HEK293 (cell line): ENCODE measurements around the gene DBF4B.

ENCODE experiments used
- CTCF ChIA-PET: fragments of 350-600 bp; formaldehyde crosslinking; extraction: SDS; loops from one replicate; lab custom pipeline; 2021; ENCODE audit warnings: antibody characterized with exemption; lab: Yijun Ruan, JAX
- POLR2A ChIA-PET: fragments of 300-600 bp; formaldehyde crosslinking; extraction: SDS; loops from one replicate; lab custom pipeline; 2020; ENCODE audit warnings: antibody characterized with exemption, inconsistent platforms; lab: Yijun Ruan, JAX
- H3K27ac ChIP-seq: fragments of 200-500 bp; sonication (Bioruptor generic); 2 replicates; pipeline ENCODE4 v1.5.1; 2014; ENCODE audit warnings: low read depth, low read length, control low read depth, inconsistent platforms; ENCODE audit errors: extremely low read depth
- H3K36me3 ChIP-seq, 2 experiments: fragments of 200-500 bp in 1 of 2; sonication (Bioruptor generic) in 1 of 2; 1 replicate in 1 of 2; 2 replicates in 1 of 2; pipeline ENCODE4 v1.5.1; 2014 to 2017; ENCODE audit warnings: inconsistent platforms in 2 of 2, low read length in 2 of 2; ENCODE audit not compliant: control insufficient read depth in 2 of 2, insufficient read depth in 1 of 2
- H3K4me1 ChIP-seq: fragments of 200-500 bp; sonication (Bioruptor generic); 2 replicates; pipeline ENCODE4 v1.5.1; 2014; ENCODE audit warnings: mild to moderate bottlenecking, low read length, inconsistent platforms; ENCODE audit not compliant: control insufficient read depth, insufficient read depth
- H3K4me3 ChIP-seq: 2 replicates; pipeline ENCODE4 v1.5.1; 2011; ENCODE audit warnings: low read depth, mild to moderate bottlenecking, control low read depth, low read length, moderate library complexity
- H3K9me3 ChIP-seq: fragments of 200-500 bp; sonication (Bioruptor generic); 2 replicates; pipeline ENCODE4 v1.5.1; 2014; ENCODE audit warnings: low read depth, low read length, inconsistent platforms; ENCODE audit not compliant: control insufficient read depth, insufficient read depth
- HOXC10 ChIP-seq: sonication (generic); formaldehyde crosslinking; IDR thresholded peaks from 2 replicates; pipeline ENCODE4 v1.8.1; 2023; ENCODE audit warnings: mild to moderate bottlenecking, missing genetic modification reagents
- KLF9 ChIP-seq: fragments of 450-650 bp; formaldehyde crosslinking; IDR thresholded peaks from 2 replicates; pipeline ENCODE4 v1.5.1; 2016; ENCODE audit warnings: missing biosample characterization, missing genetic modification characterization, low read depth
- OSR2 ChIP-seq: fragments of 450-650 bp; formaldehyde crosslinking; IDR thresholded peaks from 2 replicates; pipeline ENCODE4 v1.5.1; 2016; ENCODE audit warnings: missing biosample characterization, missing genetic modification characterization
- ZBTB17 ChIP-seq: fragments of 450-650 bp; formaldehyde crosslinking; IDR thresholded peaks from 2 replicates; pipeline ENCODE4 v1.5.1; 2016; ENCODE audit warnings: missing biosample characterization, missing genetic modification characterization
- ZFP37 ChIP-seq: fragments of 450-650 bp; formaldehyde crosslinking; IDR thresholded peaks from 2 replicates; pipeline ENCODE4 v1.5.1; 2016; ENCODE audit warnings: missing biosample characterization, missing genetic modification characterization
- ZNF10 ChIP-seq: fragments of 450-650 bp; formaldehyde crosslinking; IDR thresholded peaks from 2 replicates; pipeline ENCODE4 v1.5.1; 2017; ENCODE audit warnings: missing biosample characterization, missing genetic modification characterization
- ZNF175 ChIP-seq: fragments of 450-650 bp; formaldehyde crosslinking; IDR thresholded peaks from 2 replicates; pipeline ENCODE4 v1.5.1; 2016; ENCODE audit warnings: missing biosample characterization, missing genetic modification characterization
- ZNF2 ChIP-seq: fragments of 450-650 bp; formaldehyde crosslinking; IDR thresholded peaks from 2 replicates; pipeline ENCODE4 v1.5.1; 2016; ENCODE audit warnings: missing biosample characterization, missing genetic modification characterization
- ZNF26 ChIP-seq: fragments of 450-650 bp; formaldehyde crosslinking; IDR thresholded peaks from 2 replicates; pipeline ENCODE4 v1.5.1; 2016; ENCODE audit warnings: missing biosample characterization, missing genetic modification characterization
- ZNF266 ChIP-seq: fragments of 450-650 bp; formaldehyde crosslinking; IDR thresholded peaks from 2 replicates; pipeline ENCODE4 v1.5.1; 2016; ENCODE audit warnings: missing biosample characterization, missing genetic modification characterization, low read depth
- ZNF391 ChIP-seq: fragments of 450-650 bp; formaldehyde crosslinking; IDR thresholded peaks from 2 replicates; pipeline ENCODE4 v1.5.1; 2016; ENCODE audit warnings: low read depth, missing biosample characterization, missing genetic modification characterization, borderline replicate concordance
- ZNF48 ChIP-seq: fragments of 450-650 bp; formaldehyde crosslinking; IDR thresholded peaks from 2 replicates; pipeline ENCODE4 v1.5.1; 2016; ENCODE audit warnings: missing biosample characterization, missing genetic modification characterization
- ZNF560 ChIP-seq: fragments of 450-650 bp; formaldehyde crosslinking; IDR thresholded peaks from 2 replicates; pipeline ENCODE4 v1.5.1; 2017; ENCODE audit warnings: missing biosample characterization, missing genetic modification characterization, borderline replicate concordance
- ZNF580 ChIP-seq: fragments of 450-650 bp; formaldehyde crosslinking; IDR thresholded peaks from 2 replicates; pipeline ENCODE4 v1.5.1; 2016; ENCODE audit warnings: missing biosample characterization, missing genetic modification characterization
- ZNF596 ChIP-seq: fragments of 450-650 bp; IDR thresholded peaks from 2 replicates; pipeline ENCODE4 v1.5.0; 2018; ENCODE audit warnings: missing biosample characterization, mild to moderate bottlenecking, missing genetic modification characterization, moderate library complexity
- ZNF621 ChIP-seq: fragments of 450-650 bp; formaldehyde crosslinking; IDR thresholded peaks from 2 replicates; pipeline ENCODE4 v1.5.1; 2017; ENCODE audit warnings: missing biosample characterization, missing genetic modification characterization
- ZNF624 ChIP-seq: fragments of 450-650 bp; formaldehyde crosslinking; IDR thresholded peaks from 2 replicates; pipeline ENCODE4 v1.5.1; 2017; ENCODE audit warnings: missing biosample characterization, missing genetic modification characterization
- ZNF658 ChIP-seq: fragments of 450-650 bp; formaldehyde crosslinking; IDR thresholded peaks from 2 replicates; pipeline ENCODE4; 2016; ENCODE audit warnings: missing biosample characterization, missing genetic modification characterization
- ZNF747 ChIP-seq: fragments of 450-650 bp; formaldehyde crosslinking; IDR thresholded peaks from 2 replicates; pipeline ENCODE4 v1.5.1; 2016; ENCODE audit warnings: missing biosample characterization, missing genetic modification characterization
- ZNF830 ChIP-seq: fragments of 450-650 bp; IDR thresholded peaks from 2 replicates; pipeline ENCODE4 v1.5.0; 2018; ENCODE audit warnings: missing biosample characterization, missing genetic modification characterization, low read depth, mild to moderate bottlenecking, moderate library complexity
- ZSCAN30 ChIP-seq: fragments of 450-650 bp; IDR thresholded peaks from 2 replicates; pipeline ENCODE4 v1.5.1; 2018; ENCODE audit warnings: missing biosample characterization, mild to moderate bottlenecking, missing genetic modification characterization, moderate library complexity
- TF ChIP-seq, protein P1 (sequence below): fragments of 450-650 bp; formaldehyde crosslinking; IDR thresholded peaks from 2 replicates; pipeline ENCODE4 v1.5.1; 2016; ENCODE audit warnings: missing biosample characterization, missing genetic modification characterization
- TF ChIP-seq, protein P2 (sequence below): fragments of 450-650 bp; formaldehyde crosslinking; IDR thresholded peaks from 2 replicates; pipeline ENCODE4 v1.5.1; 2016; ENCODE audit warnings: missing biosample characterization, missing genetic modification characterization
- TF ChIP-seq, protein P3 (sequence below): fragments of 450-650 bp; formaldehyde crosslinking; IDR thresholded peaks from 2 replicates; pipeline ENCODE4 v1.5.1; 2016; ENCODE audit warnings: missing biosample characterization, missing genetic modification characterization

Gene DBF4B

DNA sequence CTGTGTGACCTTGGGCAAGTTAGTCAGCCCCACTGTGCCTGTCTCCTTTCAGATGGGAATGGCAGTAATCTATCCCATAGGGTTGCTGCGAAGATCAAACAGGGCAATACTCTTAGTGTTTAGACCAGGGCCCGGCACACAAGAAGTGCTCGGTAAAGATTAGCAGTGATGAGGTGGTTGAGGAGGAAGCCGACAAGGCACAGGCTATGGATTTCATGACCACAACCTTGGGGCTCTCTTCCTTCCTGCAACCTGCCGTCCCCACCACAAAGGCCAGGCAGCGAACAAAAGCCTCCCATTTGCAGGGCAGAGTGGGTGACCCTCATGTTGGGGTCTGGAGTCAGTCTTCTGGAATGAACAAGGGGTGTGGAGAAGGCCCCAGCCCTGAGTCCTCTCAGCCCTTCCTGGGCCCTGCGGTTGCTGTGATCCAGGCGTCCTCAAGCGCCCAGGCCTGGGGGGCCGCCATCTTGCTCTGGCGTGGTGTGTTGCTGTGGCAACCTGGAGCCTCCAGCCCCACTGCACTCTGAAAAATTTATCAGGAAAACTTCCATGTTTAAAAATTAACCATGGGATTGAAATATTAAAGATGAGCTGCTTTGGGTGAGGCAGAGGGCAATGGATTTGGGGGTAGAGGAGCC is 60.2 kb downstream of the DBF4B start:
- TF ChIP-seq ZNF175, result no peak
- TF ChIP-seq ZBTB17 (tag by site-specific recombination), result no peak
- no peak for TF ChIP-seq ZNF48 (tag by site-specific recombination)
- no peak for TF ChIP-seq HOXC10 (CRISPR knock-in tag)
- no peak for TF ChIP-seq ZFP37 (tag by site-specific recombination)
- no peak for TF ChIP-seq ZNF2
- no peak for TF ChIP-seq ZNF266
- TF ChIP-seq ZNF580 (tag by site-specific recombination), result no peak
- TF ChIP-seq ZNF391 (tag by site-specific recombination), result no peak
- Histone ChIP-seq H3K36me3 (no peaks in the 10 kb centered on the region), H3K4me3 (no peak overlapping the region), H3K27ac (no peak overlapping the region), H3K4me1 (no peaks in the 10 kb centered on the region), H3K9me3 (no peaks in the 10 kb centered on the region)
- POLR2A ChIA-PET, result no interaction called here
- CTCF ChIA-PET, result interaction anchor here (18.2 kb wide), 1 partner anchor 95 kb away, joined by 461 read pairs; no protein-coding TSS in a partner anchor

DNA sequence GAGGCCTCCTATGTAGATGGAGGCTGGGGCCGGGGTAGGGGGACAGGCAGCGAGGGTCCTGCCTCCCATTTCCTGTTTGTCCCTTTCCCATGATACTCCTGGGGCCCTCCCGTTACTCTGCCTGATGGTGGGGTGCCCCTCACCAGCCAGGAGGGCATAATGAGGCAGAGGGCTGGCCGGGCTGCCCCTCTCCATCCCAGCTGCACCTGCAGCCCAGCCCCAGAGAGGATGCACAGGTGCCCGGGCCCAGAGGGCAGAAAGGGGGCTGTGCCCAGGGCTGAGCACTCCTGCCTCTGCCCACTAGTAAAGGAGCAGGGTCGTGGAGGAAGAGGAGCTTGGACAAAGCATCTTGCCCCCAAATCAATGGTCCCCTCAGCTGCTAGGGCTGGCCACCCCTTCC is 60.8 kb downstream of the DBF4B start:
- POLR2A ChIA-PET, result no interaction called here
- H3K4me3 ChIP-seq, result no peak overlapping the region
- H3K27ac ChIP-seq, result no peak overlapping the region
- H3K9me3 ChIP-seq, result no peaks in the 10 kb centered on the region
- no peaks in the 10 kb centered on the region for H3K4me1 ChIP-seq
- TF ChIP-seq, protein P1, sequence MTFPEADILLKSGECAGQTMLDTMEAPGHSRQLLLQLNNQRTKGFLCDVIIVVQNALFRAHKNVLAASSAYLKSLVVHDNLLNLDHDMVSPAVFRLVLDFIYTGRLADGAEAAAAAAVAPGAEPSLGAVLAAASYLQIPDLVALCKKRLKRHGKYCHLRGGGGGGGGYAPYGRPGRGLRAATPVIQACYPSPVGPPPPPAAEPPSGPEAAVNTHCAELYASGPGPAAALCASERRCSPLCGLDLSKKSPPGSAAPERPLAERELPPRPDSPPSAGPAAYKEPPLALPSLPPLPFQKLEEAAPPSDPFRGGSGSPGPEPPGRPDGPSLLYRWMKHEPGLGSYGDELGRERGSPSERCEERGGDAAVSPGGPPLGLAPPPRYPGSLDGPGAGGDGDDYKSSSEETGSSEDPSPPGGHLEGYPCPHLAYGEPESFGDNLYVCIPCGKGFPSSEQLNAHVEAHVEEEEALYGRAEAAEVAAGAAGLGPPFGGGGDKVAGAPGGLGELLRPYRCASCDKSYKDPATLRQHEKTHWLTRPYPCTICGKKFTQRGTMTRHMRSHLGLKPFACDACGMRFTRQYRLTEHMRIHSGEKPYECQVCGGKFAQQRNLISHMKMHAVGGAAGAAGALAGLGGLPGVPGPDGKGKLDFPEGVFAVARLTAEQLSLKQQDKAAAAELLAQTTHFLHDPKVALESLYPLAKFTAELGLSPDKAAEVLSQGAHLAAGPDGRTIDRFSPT (tag by site-specific recombination), result peak; percentile 58
- TF ChIP-seq, protein P2, sequence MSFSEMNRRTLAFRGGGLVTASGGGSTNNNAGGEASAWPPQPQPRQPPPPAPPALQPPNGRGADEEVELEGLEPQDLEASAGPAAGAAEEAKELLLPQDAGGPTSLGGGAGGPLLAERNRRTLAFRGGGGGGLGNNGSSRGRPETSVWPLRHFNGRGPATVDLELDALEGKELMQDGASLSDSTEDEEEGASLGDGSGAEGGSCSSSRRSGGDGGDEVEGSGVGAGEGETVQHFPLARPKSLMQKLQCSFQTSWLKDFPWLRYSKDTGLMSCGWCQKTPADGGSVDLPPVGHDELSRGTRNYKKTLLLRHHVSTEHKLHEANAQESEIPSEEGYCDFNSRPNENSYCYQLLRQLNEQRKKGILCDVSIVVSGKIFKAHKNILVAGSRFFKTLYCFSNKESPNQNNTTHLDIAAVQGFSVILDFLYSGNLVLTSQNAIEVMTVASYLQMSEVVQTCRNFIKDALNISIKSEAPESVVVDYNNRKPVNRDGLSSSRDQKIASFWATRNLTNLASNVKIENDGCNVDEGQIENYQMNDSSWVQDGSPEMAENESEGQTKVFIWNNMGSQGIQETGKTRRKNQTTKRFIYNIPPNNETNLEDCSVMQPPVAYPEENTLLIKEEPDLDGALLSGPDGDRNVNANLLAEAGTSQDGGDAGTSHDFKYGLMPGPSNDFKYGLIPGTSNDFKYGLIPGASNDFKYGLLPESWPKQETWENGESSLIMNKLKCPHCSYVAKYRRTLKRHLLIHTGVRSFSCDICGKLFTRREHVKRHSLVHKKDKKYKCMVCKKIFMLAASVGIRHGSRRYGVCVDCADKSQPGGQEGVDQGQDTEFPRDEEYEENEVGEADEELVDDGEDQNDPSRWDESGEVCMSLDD (tag by site-specific recombination), result no peak
- CTCF ChIA-PET, result interaction anchor here (0.6 to 18.2 kb wide), 3 partner anchors 49 to 136 kb away, joined by 3 to 461 read pairs (median 3); no protein-coding TSS in a partner anchor
- H3K36me3 ChIP-seq, result no peaks in the 10 kb centered on the region

DNA sequence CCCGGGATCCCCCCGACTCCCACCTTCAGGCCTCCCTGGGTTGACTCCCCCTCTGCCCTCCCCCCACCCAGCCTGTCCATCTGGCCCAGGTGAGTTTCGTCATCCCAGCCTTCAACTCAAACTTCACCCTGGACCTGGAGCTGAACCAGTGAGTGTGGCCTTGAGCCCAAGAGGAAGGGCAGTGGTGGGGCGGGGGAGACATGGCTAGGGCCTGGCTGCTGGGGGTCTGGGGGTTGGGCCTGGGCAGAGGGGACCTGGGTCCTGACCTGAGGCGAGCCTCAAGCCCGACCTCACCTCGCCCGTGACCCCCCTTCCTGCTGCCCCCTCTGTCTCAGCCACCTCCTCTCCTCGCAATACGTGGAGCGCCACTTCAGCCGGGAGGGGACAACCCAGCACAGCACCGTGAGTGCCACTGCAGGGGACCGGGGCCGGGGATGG is 61.2 kb downstream of the DBF4B start:
- no peaks in the 10 kb centered on the region for H3K9me3 ChIP-seq
- no peaks in the 10 kb centered on the region for H3K36me3 ChIP-seq
- ChIA-PET POLR2A (no interaction called here), CTCF (interaction anchor here (0.6 to 18.2 kb wide), 3 partner anchors 49 to 135 kb away, joined by 3 to 461 read pairs (median 3); no protein-coding TSS in a partner anchor)
- no peak overlapping the region for H3K27ac ChIP-seq
- no peak overlapping the region for H3K4me3 ChIP-seq
- no peaks in the 10 kb centered on the region for H3K4me1 ChIP-seq
- TF ChIP-seq ZNF830 (no peak), ZNF747 (tag by site-specific recombination) (no peak), ZNF26 (tag by site-specific recombination) (no peak), ZNF10 (no peak), ZSCAN30 (tag by site-specific recombination) (no peak), ZNF621 (no peak), OSR2 (tag by site-specific recombination) (no peak), ZNF596 (tag by site-specific recombination) (no peak), ZNF560 (tag by site-specific recombination) (no peak), KLF9 (tag by site-specific recombination) (no peak), ZNF624 (tag by site-specific recombination) (no peak), ZNF658 (tag by site-specific recombination) (no peak)
- TF ChIP-seq, protein P3, sequence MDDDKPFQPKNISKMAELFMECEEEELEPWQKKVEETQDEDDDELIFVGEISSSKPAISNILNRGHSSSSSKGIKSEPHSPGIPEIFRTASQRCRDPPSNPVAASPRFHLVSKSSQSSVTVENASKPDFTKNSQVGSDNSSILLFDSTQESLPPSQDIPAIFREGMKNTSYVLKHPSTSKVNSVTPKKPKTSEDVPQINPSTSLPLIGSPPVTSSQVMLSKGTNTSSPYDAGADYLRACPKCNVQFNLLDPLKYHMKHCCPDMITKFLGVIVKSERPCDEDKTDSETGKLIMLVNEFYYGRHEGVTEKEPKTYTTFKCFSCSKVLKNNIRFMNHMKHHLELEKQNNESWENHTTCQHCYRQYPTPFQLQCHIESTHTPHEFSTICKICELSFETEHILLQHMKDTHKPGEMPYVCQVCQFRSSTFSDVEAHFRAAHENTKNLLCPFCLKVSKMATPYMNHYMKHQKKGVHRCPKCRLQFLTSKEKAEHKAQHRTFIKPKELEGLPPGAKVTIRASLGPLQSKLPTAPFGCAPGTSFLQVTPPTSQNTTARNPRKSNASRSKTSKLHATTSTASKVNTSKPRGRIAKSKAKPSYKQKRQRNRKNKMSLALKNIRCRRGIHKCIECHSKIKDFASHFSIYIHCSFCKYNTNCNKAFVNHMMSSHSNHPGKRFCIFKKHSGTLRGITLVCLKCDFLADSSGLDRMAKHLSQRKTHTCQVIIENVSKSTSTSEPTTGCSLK (tag by site-specific recombination), result no peak
